GM23248 (cell line): ENCODE data around the gene TTC28.

ENCODE experiments used
- EZH2 ChIP-seq: fragments of 200-600 bp; sonication (generic); IDR thresholded peaks from 2 replicates; pipeline ENCODE4 v1.6.1; 2018; ENCODE audit warnings: antibody characterized with exemption, mild to moderate bottlenecking; ENCODE audit not compliant: insufficient read depth, poor library complexity, severe bottlenecking
- EZH2phosphoT487 ChIP-seq: fragments of 200-600 bp; sonication (generic); IDR thresholded peaks from 2 replicates; pipeline ENCODE4 v1.6.1; 2018; ENCODE audit warnings: antibody characterized with exemption, moderate library complexity, mild to moderate bottlenecking, low read depth; ENCODE audit not compliant: insufficient read depth

GRCh38 chr22:27949421-27949820 lies 730.2 kb downstream of the TTC28 start:
- TF ChIP-seq EZH2phosphoT487, result no peak
- no peak for TF ChIP-seq EZH2
